Fibroblast of lung (primary cell): Measurements from ENCODE around the gene GET4.

ENCODE experiments used
- EZH2 ChIP-seq: IDR thresholded peaks from 2 replicates; pipeline ENCODE4 v1.5.1; 2012; ENCODE audit warnings: low read length, control low read depth, mild to moderate bottlenecking; ENCODE audit errors: missing control alignments
- TF ChIP-seq, protein P1 (sequence below), 2 donors: IDR thresholded peaks in 1 of 2; conservative IDR thresholded peaks in 1 of 2; 1 replicate in 1 of 2; 2 replicates in 1 of 2; pipeline ENCODE4 v1.5.1; 2011 to 2012; ENCODE audit warnings: low read length in 2 of 2, control low read depth in 1 of 2, inconsistent platforms in 1 of 2, low read depth in 1 of 2, mild to moderate bottlenecking in 1 of 2

DNA sequence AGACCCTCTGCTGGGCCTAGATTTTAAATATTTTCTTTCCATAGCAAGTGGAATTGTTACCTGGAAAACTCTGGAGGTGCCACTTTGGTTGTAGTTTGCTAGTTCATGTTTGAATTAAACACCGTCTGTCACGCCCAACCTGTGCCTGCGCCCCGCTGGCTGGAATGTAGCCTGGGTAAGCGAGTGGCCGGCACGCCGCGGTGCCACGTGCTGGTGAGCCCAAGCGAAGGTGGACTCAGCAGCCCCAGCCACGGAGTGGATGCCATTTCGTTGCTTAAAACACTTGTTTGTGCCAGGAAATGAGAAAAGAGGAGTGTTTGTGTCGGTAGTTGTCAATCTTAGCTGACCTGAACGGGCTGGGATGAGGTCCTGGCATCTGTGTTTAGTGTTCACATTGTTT is 2.7 kb downstream of the GET4 start:
- TF ChIP-seq, protein P1, sequence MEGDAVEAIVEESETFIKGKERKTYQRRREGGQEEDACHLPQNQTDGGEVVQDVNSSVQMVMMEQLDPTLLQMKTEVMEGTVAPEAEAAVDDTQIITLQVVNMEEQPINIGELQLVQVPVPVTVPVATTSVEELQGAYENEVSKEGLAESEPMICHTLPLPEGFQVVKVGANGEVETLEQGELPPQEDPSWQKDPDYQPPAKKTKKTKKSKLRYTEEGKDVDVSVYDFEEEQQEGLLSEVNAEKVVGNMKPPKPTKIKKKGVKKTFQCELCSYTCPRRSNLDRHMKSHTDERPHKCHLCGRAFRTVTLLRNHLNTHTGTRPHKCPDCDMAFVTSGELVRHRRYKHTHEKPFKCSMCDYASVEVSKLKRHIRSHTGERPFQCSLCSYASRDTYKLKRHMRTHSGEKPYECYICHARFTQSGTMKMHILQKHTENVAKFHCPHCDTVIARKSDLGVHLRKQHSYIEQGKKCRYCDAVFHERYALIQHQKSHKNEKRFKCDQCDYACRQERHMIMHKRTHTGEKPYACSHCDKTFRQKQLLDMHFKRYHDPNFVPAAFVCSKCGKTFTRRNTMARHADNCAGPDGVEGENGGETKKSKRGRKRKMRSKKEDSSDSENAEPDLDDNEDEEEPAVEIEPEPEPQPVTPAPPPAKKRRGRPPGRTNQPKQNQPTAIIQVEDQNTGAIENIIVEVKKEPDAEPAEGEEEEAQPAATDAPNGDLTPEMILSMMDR (conservative IDR thresholded peaks at IDR 0.05 in 1 of 2, IDR thresholded peaks at IDR 0.05 in 1 of 2; ENCODE audit: low read depth in 1 of 2, low read length in 2 of 2) = no peak
- TF ChIP-seq EZH2 = no peak
